MM.1S (cell line): ENCODE measurements around the gene PEX26.
A peak's percentile ranks its signal among the peaks of the same experiment; 100 is the strongest.
"Not testable (repeated sequence)": the region's sequence is repeated elsewhere in the genome, so short reads cannot be mapped to it uniquely, and the experiment has no call there.

Source experiments
- DNase-seq: peaks from one replicate; pipeline ENCODE4 v3.0.0-alpha.2; 2015
- H2AFZ ChIP-seq: fragments of 300-600 bp; sonication (generic); 2 replicates; pipeline ENCODE4 v1.6.0; 2016; ENCODE audit warnings: antibody characterized with exemption, low read length
- H3F3A ChIP-seq: fragments of 300-600 bp; sonication (generic); 2 replicates; pipeline ENCODE4 v1.6.1; 2016; ENCODE audit warnings: mild to moderate bottlenecking, antibody characterized with exemption, low read length, moderate library complexity, mixed read lengths; ENCODE audit not compliant: insufficient read depth
- H3K27ac ChIP-seq: fragments of 300-600 bp; sonication (generic); 2 replicates; pipeline ENCODE4 v1.5.1; 2016; ENCODE audit warnings: mild to moderate bottlenecking, low read length
- H3K27me3 ChIP-seq: fragments of 300-600 bp; sonication (generic); replicated peaks from 2 replicates; pipeline ENCODE4 v1.6.0; 2016; ENCODE audit warnings: low read length; ENCODE audit not compliant: insufficient read depth
- H3K36me3 ChIP-seq: fragments of 300-600 bp; sonication (generic); replicated peaks from 2 replicates; pipeline ENCODE4 v1.6.1; 2016; ENCODE audit warnings: mild to moderate bottlenecking, low read length, mixed read lengths; ENCODE audit not compliant: insufficient read depth
- H3K4me1 ChIP-seq: fragments of 300-600 bp; sonication (generic); 2 replicates; pipeline ENCODE4 v1.6.1; 2016; ENCODE audit warnings: low read length, mixed read lengths
- H3K4me2 ChIP-seq: fragments of 300-600 bp; sonication (generic); 2 replicates; pipeline ENCODE4 v1.6.0; 2016; ENCODE audit warnings: low read depth, low read length
- H3K4me3 ChIP-seq: fragments of 300-600 bp; sonication (generic); 2 replicates; pipeline ENCODE4 v1.5.1; 2016; ENCODE audit warnings: low read length, mixed read lengths
- H3K79me2 ChIP-seq: fragments of 300-600 bp; sonication (generic); 2 replicates; pipeline ENCODE4 v1.6.1; 2016; ENCODE audit warnings: mixed run types, low read length, mixed read lengths
- H3K9ac ChIP-seq: fragments of 300-600 bp; sonication (generic); 2 replicates; pipeline ENCODE4 v1.6.1; 2016; ENCODE audit warnings: low read length, mixed read lengths
- H3K9me2 ChIP-seq: fragments of 300-600 bp; sonication (generic); replicated peaks from 2 replicates; pipeline ENCODE4 v1.6.1; 2016; ENCODE audit warnings: mild to moderate bottlenecking, low read length, mixed read lengths; ENCODE audit not compliant: insufficient read depth
- H3K9me3 ChIP-seq: fragments of 300-600 bp; sonication (generic); replicated peaks from 2 replicates; pipeline ENCODE4 v1.6.1; 2016; ENCODE audit warnings: mild to moderate bottlenecking, low read length, mixed read lengths; ENCODE audit not compliant: insufficient read depth
- H4K20me1 ChIP-seq: fragments of 300-600 bp; sonication (generic); 2 replicates; pipeline ENCODE4 v1.6.1; 2016; ENCODE audit warnings: mild to moderate bottlenecking, low read length, moderate library complexity, mixed read lengths; ENCODE audit not compliant: insufficient read depth
- CTCF ChIP-seq: fragments of 300-600 bp; sonication (generic); IDR thresholded peaks from 2 replicates; pipeline ENCODE4 v1.5.1; 2016; ENCODE audit warnings: antibody characterized with exemption, low read length, mixed read lengths
- EZH2 ChIP-seq: fragments of 300-600 bp; sonication (generic); optimal IDR thresholded peaks from 2 replicates; pipeline ENCODE3; 2017; ENCODE audit warnings: low read depth, mild to moderate bottlenecking, antibody characterized with exemption, low read length, mixed read lengths
- EZH2phosphoT487 ChIP-seq: fragments of 300-600 bp; sonication (generic); IDR thresholded peaks from 2 replicates; pipeline ENCODE4 v1.6.1; 2018; ENCODE audit warnings: antibody characterized with exemption, low read length

The PEX26 gene

DNA sequence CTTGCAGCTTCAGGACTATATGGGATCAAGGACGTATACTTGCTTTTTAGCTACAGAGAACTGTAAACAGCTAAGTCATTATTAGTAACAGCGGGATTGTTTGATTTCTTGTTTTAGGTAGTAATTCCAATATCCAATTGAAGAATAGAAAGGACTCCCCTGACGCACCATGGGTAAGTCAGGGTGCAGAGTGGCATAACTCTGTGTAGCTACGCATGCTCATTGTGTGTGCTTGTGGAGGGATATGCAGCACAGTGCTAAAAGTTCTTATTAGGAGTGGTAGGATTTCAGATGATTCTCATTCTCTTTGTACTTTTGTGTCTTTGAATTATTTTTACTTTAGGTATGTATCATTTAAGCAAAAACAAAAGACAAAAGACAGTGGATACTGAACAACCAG lies 7.7 kb upstream of the PEX26 start:
- Histone ChIP-seq H3K9ac (no peak overlapping the region), H3K4me2 (no peak overlapping the region), H3K9me3 (no peaks in the 10 kb centered on the region), H4K20me1 (no peaks in the 10 kb centered on the region), H3K9me2 (no peaks in the 10 kb centered on the region), H3K79me2 (no peaks in the 10 kb centered on the region), H3K27ac (no peak overlapping the region), H3K36me3 (no peaks in the 10 kb centered on the region), H3F3A (peaks cover 8% of the 10 kb centered on the region; the same call in 1 of the 2 replicates), H2AFZ (no peak overlapping the region), H3K27me3 (no peaks in the 10 kb centered on the region), H3K4me1 (peaks cover 19% of the 10 kb centered on the region), H3K4me3 (no peak overlapping the region)
- TF ChIP-seq EZH2 = no peak
- no peak for TF ChIP-seq EZH2phosphoT487
- TF ChIP-seq CTCF = no peak
- no peak for DNase-seq

GRCh38 chr22:18070556-18071306 lies 7.1 kb upstream of the PEX26 start:
- no peaks in the 10 kb centered on the region for H4K20me1 ChIP-seq
- DNase-seq = no peak
- no peak overlapping the region for H3K4me2 ChIP-seq
- H2AFZ ChIP-seq = no peak overlapping the region
- peaks cover 15% of the 10 kb centered on the region for H3K4me1 ChIP-seq
- no peak overlapping the region for H3K27ac ChIP-seq
- H3K9ac ChIP-seq = no peak overlapping the region
- H3K79me2 ChIP-seq = no peaks in the 10 kb centered on the region
- H3K9me2 ChIP-seq = no peaks in the 10 kb centered on the region
- H3K4me3 ChIP-seq = no peak overlapping the region
- H3K9me3 ChIP-seq = no peaks in the 10 kb centered on the region
- H3F3A ChIP-seq = peaks cover 8% of the 10 kb centered on the region; the same call in 1 of the 2 replicates
- TF ChIP-seq EZH2 = no peak
- no peak for TF ChIP-seq EZH2phosphoT487
- TF ChIP-seq CTCF = peak; percentile 15; the same call in 1 of the 2 replicates
- no peaks in the 10 kb centered on the region for H3K36me3 ChIP-seq
- H3K27me3 ChIP-seq = no peaks in the 10 kb centered on the region

DNA sequence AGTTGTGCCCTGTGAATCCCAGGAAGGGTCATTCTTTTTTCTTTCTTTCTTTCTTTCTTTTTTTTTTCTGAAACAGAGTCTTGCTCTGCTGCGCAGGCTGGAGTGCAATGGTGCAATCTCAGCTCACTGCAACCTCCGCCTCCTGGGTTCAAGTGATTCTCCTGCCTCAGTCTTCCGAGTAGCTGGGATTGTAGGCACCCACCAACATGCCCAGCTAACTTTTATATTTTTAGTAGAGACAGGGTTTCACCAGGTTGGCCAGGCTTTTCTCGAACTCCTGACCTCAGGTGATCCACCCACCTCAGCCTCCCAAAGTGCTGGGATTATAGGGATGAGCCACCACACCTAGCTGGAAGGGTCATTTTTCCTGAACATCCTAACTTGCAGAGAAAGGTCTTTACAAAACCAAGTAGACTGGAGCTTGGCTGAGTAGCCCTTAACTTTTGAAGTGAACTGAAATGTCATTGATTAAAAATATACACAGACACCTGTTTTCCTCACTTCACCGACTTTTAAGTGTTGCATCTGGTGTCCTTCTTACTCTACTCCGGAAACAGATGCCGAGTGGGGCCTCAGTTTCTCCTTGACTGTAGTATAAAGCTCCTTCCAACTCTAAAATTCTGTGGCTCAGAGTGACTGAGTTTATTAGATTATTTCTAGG lies 6.4 kb upstream of the PEX26 start:
- not testable (repeated sequence) for H4K20me1 ChIP-seq, DNase-seq, H3K36me3 ChIP-seq, H3K79me2 ChIP-seq, H3K27me3 ChIP-seq, H2AFZ ChIP-seq, H3K4me2 ChIP-seq, H3F3A ChIP-seq, H3K27ac ChIP-seq, H3K9me3 ChIP-seq, H3K4me3 ChIP-seq, H3K9ac ChIP-seq, H3K9me2 ChIP-seq
- peaks cover 13% of the 10 kb centered on the region for H3K4me1 ChIP-seq

DNA sequence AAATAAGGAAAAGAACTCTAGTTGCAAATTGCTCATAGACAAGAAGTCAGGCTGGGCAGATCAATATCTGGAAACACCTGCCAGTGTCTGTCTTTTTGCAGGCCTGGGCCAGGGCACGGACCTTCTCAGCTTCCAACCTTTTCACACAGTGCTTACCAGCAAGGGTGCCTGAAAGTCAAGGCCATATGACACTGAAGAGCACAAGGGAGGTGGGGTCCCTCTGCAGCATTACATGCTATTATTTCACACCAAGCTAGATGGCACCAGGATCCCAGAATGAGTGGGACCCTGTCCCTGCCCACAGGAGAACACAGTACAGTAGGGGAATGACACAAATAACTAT lies 5.9 kb upstream of the PEX26 start:
- no peaks in the 10 kb centered on the region for H3K9me2 ChIP-seq
- H3F3A ChIP-seq = peaks cover 3% of the 10 kb centered on the region; the same call in 1 of the 2 replicates
- no peak for TF ChIP-seq EZH2
- no peaks in the 10 kb centered on the region for H3K27me3 ChIP-seq
- no peak overlapping the region for H3K4me2 ChIP-seq
- H3K79me2 ChIP-seq = peaks cover 4% of the 10 kb centered on the region
- H3K36me3 ChIP-seq = no peaks in the 10 kb centered on the region
- H3K27ac ChIP-seq = no peak overlapping the region
- DNase-seq = no peak
- H3K9ac ChIP-seq = no peak overlapping the region
- H3K4me1 ChIP-seq = peaks cover 11% of the 10 kb centered on the region; the same call in 1 of the 2 replicates
- no peaks in the 10 kb centered on the region for H3K9me3 ChIP-seq
- no peak overlapping the region for H3K4me3 ChIP-seq
- H2AFZ ChIP-seq = no peak overlapping the region
- H4K20me1 ChIP-seq = no peaks in the 10 kb centered on the region
